SJSA1 (cell line): ENCODE results near the gene KDM4C. TPM values are rescaled to one million over a fixed set of nuclear protein-coding genes. Genes with fewer than 3 reads are reported as not detected.

Source experiments
- DNase-seq, 2 experiments: peaks; one replicate each; pipeline ENCODE4 v3.0.0-alpha.2; 2015 to 2020; ENCODE audit warnings: low spot score in 2 of 2, low read depth in 1 of 2
- H3K27ac ChIP-seq: fragments of 250-450 bp; sonication (Bioruptor Pico); 2 replicates; pipeline ENCODE4 v1.5.1; 2020; ENCODE audit warnings: mild to moderate bottlenecking, moderate library complexity
- H3K27me3 ChIP-seq: fragments of 250-450 bp; sonication (Bioruptor Pico); replicated peaks from 2 replicates; pipeline ENCODE4 v1.5.1; 2020; ENCODE audit warnings: mild to moderate bottlenecking, moderate library complexity
- H3K36me3 ChIP-seq: fragments of 250-450 bp; sonication (Bioruptor Pico); 2 replicates; pipeline ENCODE4 v1.5.1; 2020; ENCODE audit warnings: mild to moderate bottlenecking
- H3K4me1 ChIP-seq: fragments of 250-450 bp; sonication (Bioruptor Pico); replicated peaks from 2 replicates; pipeline ENCODE4 v1.6.1; 2021; ENCODE audit warnings: mild to moderate bottlenecking
- H3K4me3 ChIP-seq: fragments of 250-450 bp; sonication (Bioruptor Pico); 2 replicates; pipeline ENCODE4 v1.5.1; 2020; ENCODE audit warnings: mild to moderate bottlenecking
- H3K9me3 ChIP-seq: fragments of 250-450 bp; sonication (Bioruptor Pico); replicated peaks from 2 replicates; pipeline ENCODE4 v1.5.1; 2020; ENCODE audit warnings: mild to moderate bottlenecking
- total RNA-seq: library from RNA; depleted of rRNA; stranded (reverse); fragments of >200 nt; shearing (Covaris generic); gene quantifications from 2 replicates; pipeline ENCODE4 v1.2.3, GENCODE V29; 2014

The KDM4C gene
- total RNA-seq, 1 experiment from 2014 or later, result 5.1 TPM

GRCh38 chr9:7137571-7137970 is 379.8 kb downstream of the KDM4C start:
- H3K27ac ChIP-seq, result no peak overlapping the region
- H3K4me3 ChIP-seq, result no peak overlapping the region
- no peak for DNase-seq
- H3K36me3 ChIP-seq, result no peaks in the 10 kb centered on the region
- no peaks in the 10 kb centered on the region for H3K27me3 ChIP-seq
- H3K4me1 ChIP-seq, result no peaks in the 10 kb centered on the region
- H3K9me3 ChIP-seq, result no peaks in the 10 kb centered on the region

GRCh38 chr9:7139886-7140285 is 382.1 kb downstream of the KDM4C start:
- Histone ChIP-seq H3K4me1 (no peaks in the 10 kb centered on the region), H3K27me3 (no peaks in the 10 kb centered on the region), H3K36me3 (no peaks in the 10 kb centered on the region), H3K9me3 (no peaks in the 10 kb centered on the region), H3K27ac (no peak overlapping the region), H3K4me3 (no peak overlapping the region)
- DNase-seq, result no peak

- Histone ChIP-seq H3K4me3 (no peak overlapping the region), H3K27ac (no peak overlapping the region), H3K4me1 (no peaks in the 10 kb centered on the region), H3K36me3 (no peaks in the 10 kb centered on the region), H3K9me3 (no peaks in the 10 kb centered on the region), H3K27me3 (no peaks in the 10 kb centered on the region)
- DNase-seq, result no peak
Measured at GRCh38 chr9:7140401-7140800, 382.6 kb downstream of the KDM4C start.

GRCh38 chr9:7143645-7144200 is 385.9 kb downstream of the KDM4C start:
- no peak for DNase-seq
- Histone ChIP-seq H3K4me3 (no peak overlapping the region), H3K9me3 (no peaks in the 10 kb centered on the region), H3K4me1 (no peaks in the 10 kb centered on the region), H3K27ac (no peak overlapping the region), H3K36me3 (no peaks in the 10 kb centered on the region), H3K27me3 (no peaks in the 10 kb centered on the region)

- H3K9me3 ChIP-seq, result no peaks in the 10 kb centered on the region
- no peak overlapping the region for H3K4me3 ChIP-seq
- no peaks in the 10 kb centered on the region for H3K27me3 ChIP-seq
- DNase-seq, result no peak
- H3K36me3 ChIP-seq, result no peaks in the 10 kb centered on the region
- H3K27ac ChIP-seq, result no peak overlapping the region
- H3K4me1 ChIP-seq, result no peaks in the 10 kb centered on the region
Measured at GRCh38 chr9:7144265-7145046, 386.7 kb downstream of the KDM4C start.

GRCh38 chr9:7145361-7146069 is 387.7 kb downstream of the KDM4C start:
- H3K27ac ChIP-seq, result no peak overlapping the region
- H3K27me3 ChIP-seq, result no peaks in the 10 kb centered on the region
- H3K36me3 ChIP-seq, result no peaks in the 10 kb centered on the region
- no peak for DNase-seq
- no peak overlapping the region for H3K4me3 ChIP-seq
- no peaks in the 10 kb centered on the region for H3K4me1 ChIP-seq
- no peaks in the 10 kb centered on the region for H3K9me3 ChIP-seq

- Histone ChIP-seq H3K36me3 (no peaks in the 10 kb centered on the region), H3K9me3 (no peaks in the 10 kb centered on the region), H3K27ac (no peak overlapping the region), H3K27me3 (no peaks in the 10 kb centered on the region), H3K4me1 (no peaks in the 10 kb centered on the region), H3K4me3 (no peak overlapping the region)
- DNase-seq, result no peak
Measured at GRCh38 chr9:7146582-7146981, 388.8 kb downstream of the KDM4C start.

GRCh38 chr9:7147121-7148090 is 389.6 kb downstream of the KDM4C start:
- no peak for DNase-seq
- no peaks in the 10 kb centered on the region for H3K9me3 ChIP-seq
- no peaks in the 10 kb centered on the region for H3K27me3 ChIP-seq
- H3K4me1 ChIP-seq, result no peaks in the 10 kb centered on the region
- no peaks in the 10 kb centered on the region for H3K36me3 ChIP-seq
- H3K4me3 ChIP-seq, result no peak overlapping the region
- no peak overlapping the region for H3K27ac ChIP-seq

- Histone ChIP-seq H3K9me3 (no peaks in the 10 kb centered on the region), H3K27me3 (no peaks in the 10 kb centered on the region), H3K4me3 (no peak overlapping the region), H3K4me1 (no peaks in the 10 kb centered on the region), H3K27ac (no peak overlapping the region), H3K36me3 (no peaks in the 10 kb centered on the region)
- DNase-seq, result no peak
Measured at GRCh38 chr9:7148243-7148765, 390.5 kb downstream of the KDM4C start.

- Histone ChIP-seq H3K9me3 (no peaks in the 10 kb centered on the region), H3K36me3 (no peaks in the 10 kb centered on the region), H3K4me3 (no peak overlapping the region), H3K4me1 (no peaks in the 10 kb centered on the region), H3K27ac (no peak overlapping the region), H3K27me3 (no peaks in the 10 kb centered on the region)
- DNase-seq, result no peak
Measured at GRCh38 chr9:7149258-7149657, 391.5 kb downstream of the KDM4C start.

- no peaks in the 10 kb centered on the region for H3K4me1 ChIP-seq
- no peak for DNase-seq
- no peak overlapping the region for H3K27ac ChIP-seq
- no peaks in the 10 kb centered on the region for H3K27me3 ChIP-seq
- H3K36me3 ChIP-seq, result no peaks in the 10 kb centered on the region
- H3K4me3 ChIP-seq, result no peak overlapping the region
- H3K9me3 ChIP-seq, result no peaks in the 10 kb centered on the region
Measured at GRCh38 chr9:7150153-7150890, 392.5 kb downstream of the KDM4C start.

- Histone ChIP-seq H3K27me3 (no peaks in the 10 kb centered on the region), H3K9me3 (no peaks in the 10 kb centered on the region), H3K36me3 (no peaks in the 10 kb centered on the region), H3K4me1 (no peaks in the 10 kb centered on the region), H3K27ac (no peak overlapping the region), H3K4me3 (no peak overlapping the region)
- DNase-seq, result no peak
Measured at GRCh38 chr9:7153134-7153533, 395.4 kb downstream of the KDM4C start.

GRCh38 chr9:7153566-7153965 is 395.8 kb downstream of the KDM4C start:
- DNase-seq, result no peak
- Histone ChIP-seq H3K27me3 (no peaks in the 10 kb centered on the region), H3K9me3 (no peaks in the 10 kb centered on the region), H3K27ac (no peak overlapping the region), H3K4me3 (no peak overlapping the region), H3K4me1 (no peaks in the 10 kb centered on the region), H3K36me3 (no peaks in the 10 kb centered on the region)
